Activated CD8-positive, alpha-beta T cell treated with anti-CD3 and anti-CD28 coated beads, Interleukin-2, amount 10 ng/mL, durations not matched to agents 7 days and 5 days (primary cell): ENCODE data around the gene SLC6A8. TPM values are rescaled to one million over a fixed set of nuclear protein-coding genes. Genes with fewer than 3 reads are reported as not detected.
"Not testable (repeated sequence)": the region's sequence is repeated elsewhere in the genome, so short reads cannot be mapped to it uniquely, and the experiment has no call there.

Source experiments
- ATAC-seq: fragments of 150-1000 bp; cut with Tn5 transposase; one replicate; pipeline ENCODE4 v1.10.0; 2021; ENCODE audit warnings: moderate library complexity
- CTCF ChIA-PET: fragments of 350-600 bp; sonication (Branson Sonifier 250); formaldehyde crosslinking; loops from one replicate; lab custom pipeline; 2021; ENCODE audit warnings: antibody characterized with exemption; lab: Charles Lee
- POLR2A ChIA-PET: fragments of 350-600 bp; sonication (Branson Sonifier 250); formaldehyde crosslinking; loops from one replicate; lab custom pipeline; 2021; ENCODE audit warnings: antibody characterized with exemption; lab: Charles Lee
- DNase-seq: peaks from one replicate; pipeline ENCODE4 v3.0.0-alpha.2; 2020
- H3K27ac Mint-ChIP-seq: one replicate; pipeline ENCODE4 v1.8.0; 2021; ENCODE audit warnings: mild to moderate bottlenecking, mixed read lengths
- H3K27me3 Mint-ChIP-seq: one replicate; pipeline ENCODE4 v1.8.0; 2021; ENCODE audit warnings: low read depth, mixed read lengths
- H3K36me3 Mint-ChIP-seq: one replicate; pipeline ENCODE4 v1.8.0; 2021; ENCODE audit warnings: low read depth, mixed read lengths
- H3K4me1 Mint-ChIP-seq: one replicate; pipeline ENCODE4 v1.8.0; 2021; ENCODE audit warnings: low read depth, mixed read lengths
- H3K4me3 Mint-ChIP-seq: one replicate; pipeline ENCODE4 v1.8.0; 2021; ENCODE audit warnings: mild to moderate bottlenecking, mixed read lengths
- H3K9me3 Mint-ChIP-seq: one replicate; pipeline ENCODE4 v1.8.0; 2022; ENCODE audit warnings: mixed read lengths; ENCODE audit not compliant: insufficient read depth
- total RNA-seq, 2 experiments: library from RNA; stranded (reverse); gene quantifications; one replicate each; pipeline ENCODE4 v1.2.3, GENCODE V29; 2021

Gene SLC6A8
- total RNA-seq, 2 experiments from 2014 or later, result 0.82 to 1.3 TPM

GRCh38 chrX:153699210-153699783 lies 11.6 kb downstream of the SLC6A8 start:
- H3K27ac Mint-ChIP-seq, POLR2A ChIA-PET, CTCF ChIA-PET: not testable (repeated sequence)

GRCh38 chrX:153699784-153700371 lies 12.2 kb downstream of the SLC6A8 start:
- DNase-seq, H3K4me3 Mint-ChIP-seq, H3K4me1 Mint-ChIP-seq, H3K27me3 Mint-ChIP-seq, ATAC-seq, H3K9me3 Mint-ChIP-seq, H3K27ac Mint-ChIP-seq, POLR2A ChIA-PET, CTCF ChIA-PET: not testable (repeated sequence)
- H3K36me3 Mint-ChIP-seq, result peaks cover 17% of the 10 kb centered on the region

More at GRCh38 chrX:153699210-153699783, 11.6 kb downstream of the SLC6A8 start:
- ATAC-seq, H3K4me1 Mint-ChIP-seq, H3K9me3 Mint-ChIP-seq, H3K27me3 Mint-ChIP-seq, DNase-seq, H3K4me3 Mint-ChIP-seq: not testable (repeated sequence)
- peaks cover 15% of the 10 kb centered on the region for H3K36me3 Mint-ChIP-seq

- Mint-ChIP-seq H3K4me3 (no peak overlapping the region), H3K36me3 (peaks cover 17% of the 10 kb centered on the region), H3K4me1 (no peaks in the 10 kb centered on the region), H3K27me3 (no peaks in the 10 kb centered on the region), H3K9me3 (no peaks in the 10 kb centered on the region), H3K27ac (no peak overlapping the region)
- no peak for DNase-seq
- no peak for ATAC-seq
- POLR2A ChIA-PET, result no interaction called here
- CTCF ChIA-PET, result no interaction called here
These were observed 12.7 kb downstream of the SLC6A8 start for GRCh38 chrX:153700376-153700945.

- ChIA-PET CTCF (no interaction called here), POLR2A (no interaction called here)
- Mint-ChIP-seq H3K27ac (no peak overlapping the region), H3K27me3 (no peaks in the 10 kb centered on the region), H3K4me1 (no peaks in the 10 kb centered on the region), H3K36me3 (peaks cover 17% of the 10 kb centered on the region), H3K4me3 (no peak overlapping the region), H3K9me3 (no peaks in the 10 kb centered on the region)
- DNase-seq, result no peak
- no peak for ATAC-seq
These were observed 13.2 kb downstream of the SLC6A8 start for GRCh38 chrX:153700967-153701366.

DNA sequence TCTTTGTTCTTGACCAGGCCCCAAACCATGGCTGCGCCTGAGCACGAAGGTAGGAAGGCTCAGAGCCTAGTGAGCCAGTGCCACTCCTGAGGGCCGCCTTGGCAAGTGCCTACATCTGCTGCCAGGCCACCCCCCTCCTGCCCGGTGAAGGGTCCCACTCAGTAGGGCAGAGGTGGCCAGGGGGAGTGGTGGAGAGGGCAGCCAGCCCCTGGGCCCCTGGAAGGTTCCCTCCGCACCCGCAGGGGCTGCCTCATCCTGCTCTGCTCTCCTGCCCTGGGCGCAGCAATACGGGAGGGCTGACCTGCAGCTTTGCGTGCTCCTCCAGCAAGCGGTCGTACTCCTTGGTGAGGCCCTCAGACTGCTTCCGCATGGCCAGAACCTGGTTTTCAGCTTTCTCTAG lies 14.0 kb downstream of the SLC6A8 start:
- DNase-seq (no peak), ATAC-seq (no peak)
- ChIA-PET CTCF (no interaction called here), POLR2A (no interaction called here)
- Mint-ChIP-seq H3K36me3 (peaks cover 20% of the 10 kb centered on the region), H3K9me3 (no peaks in the 10 kb centered on the region), H3K4me1 (no peaks in the 10 kb centered on the region), H3K4me3 (no peak overlapping the region), H3K27me3 (no peaks in the 10 kb centered on the region), H3K27ac (no peak overlapping the region)

DNA sequence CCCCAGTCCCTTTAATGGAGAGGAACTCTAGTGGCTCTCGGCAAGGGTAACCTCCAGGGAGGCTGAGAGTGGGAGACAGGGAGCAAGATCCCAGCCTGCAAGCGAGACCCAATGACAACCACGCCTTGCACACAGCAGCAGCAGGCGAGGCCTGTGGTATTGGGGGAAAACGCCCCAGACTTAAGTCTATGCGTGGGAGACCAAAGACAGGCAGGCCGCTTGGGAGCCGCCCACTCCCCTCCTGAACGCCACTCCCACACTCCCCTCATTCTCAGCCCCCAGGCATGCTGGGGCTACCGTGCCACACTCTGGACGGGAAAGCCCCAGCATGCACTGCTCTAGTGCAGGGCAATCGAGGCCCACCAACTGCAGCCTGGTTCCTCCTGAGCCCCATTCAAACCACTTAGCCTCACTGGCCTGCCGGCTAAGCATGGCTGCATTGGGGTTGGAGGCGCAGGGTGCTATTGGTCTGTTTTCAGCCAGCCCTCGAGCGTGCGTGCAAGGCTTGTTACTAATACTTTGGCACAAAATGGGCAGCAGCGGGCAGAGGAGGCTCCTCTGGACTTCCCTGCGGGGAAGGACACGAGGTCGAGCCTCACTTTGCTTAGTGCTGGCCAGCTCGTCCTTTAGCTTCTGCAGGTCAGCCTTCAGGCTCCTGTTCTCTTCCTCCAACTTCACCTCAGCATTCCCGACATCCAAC lies 14.8 kb downstream of the SLC6A8 start:
- H3K36me3 Mint-ChIP-seq, result peaks cover 15% of the 10 kb centered on the region
- no peaks in the 10 kb centered on the region for H3K4me1 Mint-ChIP-seq

GRCh38 chrX:153703036-153703370 lies 15.3 kb downstream of the SLC6A8 start:
- Mint-ChIP-seq H3K4me3 (no peak overlapping the region), H3K9me3 (no peaks in the 10 kb centered on the region), H3K36me3 (peaks cover 14% of the 10 kb centered on the region), H3K27ac (no peak overlapping the region), H3K27me3 (no peaks in the 10 kb centered on the region), H3K4me1 (no peaks in the 10 kb centered on the region)
- DNase-seq, result no peak
- ATAC-seq, result no peak
- ChIA-PET CTCF (no interaction called here), POLR2A (no interaction called here)

More for the DNA sequence above, 14.8 kb downstream of the SLC6A8 start:
- Mint-ChIP-seq H3K27ac (no peak overlapping the region), H3K9me3 (no peaks in the 10 kb centered on the region), H3K27me3 (no peaks in the 10 kb centered on the region), H3K4me3 (no peak overlapping the region)
- ATAC-seq, result no peak
- ChIA-PET CTCF (no interaction called here), POLR2A (no interaction called here)
- no peak for DNase-seq

DNA sequence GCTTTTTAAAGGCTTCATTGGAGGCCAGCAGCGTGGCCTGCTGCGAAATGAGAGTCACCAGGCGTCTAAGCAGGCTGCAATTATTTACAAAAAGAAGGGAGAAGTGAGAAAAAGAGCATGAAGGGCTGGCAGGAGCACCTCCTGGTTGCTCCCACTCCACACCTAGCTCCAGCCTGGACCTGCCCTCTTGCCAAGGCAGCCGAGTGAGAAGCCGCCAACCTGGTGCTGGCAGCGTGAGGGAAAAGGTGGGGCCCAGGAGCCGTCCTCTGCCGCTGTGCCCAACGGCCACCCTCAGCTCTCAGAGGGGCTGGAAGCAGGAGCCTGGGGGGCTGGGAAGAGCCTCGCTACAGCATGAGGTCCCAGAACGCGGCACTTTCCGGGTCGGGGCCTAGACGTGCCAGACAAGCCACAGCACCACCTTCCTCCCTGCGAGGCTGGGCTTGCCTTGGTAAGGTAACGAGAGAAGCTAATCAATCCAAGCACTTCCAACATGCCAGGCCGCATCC lies 16.3 kb downstream of the SLC6A8 start:
- peaks cover 17% of the 10 kb centered on the region for H3K36me3 Mint-ChIP-seq

GRCh38 chrX:153704631-153705402 lies 17.1 kb downstream of the SLC6A8 start:
- CTCF ChIA-PET, H3K27ac Mint-ChIP-seq, POLR2A ChIA-PET, H3K4me1 Mint-ChIP-seq, H3K27me3 Mint-ChIP-seq, H3K9me3 Mint-ChIP-seq, H3K4me3 Mint-ChIP-seq, DNase-seq, ATAC-seq: not testable (repeated sequence)
- H3K36me3 Mint-ChIP-seq, result peaks cover 17% of the 10 kb centered on the region

More for the DNA sequence above, 16.3 kb downstream of the SLC6A8 start:
- DNase-seq, result no peak
- H3K9me3 Mint-ChIP-seq, result no peaks in the 10 kb centered on the region
- H3K27me3 Mint-ChIP-seq, result no peaks in the 10 kb centered on the region
- no peak overlapping the region for H3K27ac Mint-ChIP-seq
- CTCF ChIA-PET, result no interaction called here
- ATAC-seq, result no peak
- POLR2A ChIA-PET, result no interaction called here
- H3K4me3 Mint-ChIP-seq, result no peak overlapping the region
- H3K4me1 Mint-ChIP-seq, result peaks cover 5% of the 10 kb centered on the region

DNA sequence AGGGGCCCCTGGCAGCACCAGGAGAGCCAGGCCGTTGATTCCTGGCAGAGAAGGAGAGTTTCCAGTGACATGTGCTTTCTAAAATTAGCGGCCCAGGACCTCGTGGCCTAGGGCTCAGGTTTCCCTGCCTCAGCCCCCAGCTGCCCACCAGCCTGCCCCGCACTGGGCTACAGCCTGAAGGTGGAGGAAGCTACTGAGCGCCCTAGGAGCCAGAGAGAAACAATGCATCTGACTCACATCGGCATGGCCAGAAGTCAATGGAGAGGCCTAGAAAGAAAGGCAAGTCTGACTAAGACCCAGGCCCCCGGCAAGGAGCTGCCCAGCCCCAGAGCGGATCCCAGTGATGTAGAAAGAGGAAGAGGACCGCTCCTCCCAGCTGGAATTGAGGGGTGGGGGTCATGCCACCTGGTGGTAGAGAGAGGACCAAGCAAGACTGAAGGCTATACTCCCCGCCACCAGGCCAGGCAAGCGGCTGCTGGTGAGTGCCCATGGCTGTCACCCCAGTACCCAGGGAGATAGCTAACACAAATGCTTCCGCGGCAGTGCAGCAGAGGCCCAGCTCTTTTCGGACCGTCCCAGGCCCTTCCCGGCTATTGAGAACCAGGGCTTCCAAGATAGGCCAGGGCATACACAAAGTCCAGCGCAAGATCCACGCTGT lies 17.8 kb downstream of the SLC6A8 start:
- H3K9me3 Mint-ChIP-seq, H3K4me1 Mint-ChIP-seq, CTCF ChIA-PET, ATAC-seq, H3K27me3 Mint-ChIP-seq, POLR2A ChIA-PET, H3K4me3 Mint-ChIP-seq, H3K27ac Mint-ChIP-seq, DNase-seq: not testable (repeated sequence)
- H3K36me3 Mint-ChIP-seq, result peaks cover 15% of the 10 kb centered on the region

DNA sequence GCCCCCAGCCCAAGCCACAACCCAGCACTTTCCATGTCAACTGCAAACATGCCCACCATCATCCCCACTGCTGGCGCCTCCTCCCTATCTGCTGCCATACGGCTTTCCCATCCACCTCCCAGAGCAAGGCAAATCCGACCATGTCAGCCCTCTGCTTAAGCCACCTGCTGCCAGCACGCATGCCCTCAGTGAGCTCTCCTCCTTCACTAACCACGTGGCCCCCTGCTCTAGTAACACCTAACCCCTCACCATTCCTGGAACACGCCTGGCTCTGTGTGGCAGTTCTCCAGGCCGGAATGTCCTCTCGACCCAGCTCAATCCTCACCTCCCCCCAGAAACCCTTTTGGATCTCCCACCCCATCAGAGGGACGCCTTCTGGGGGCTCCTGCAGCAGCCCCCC lies 19.1 kb downstream of the SLC6A8 start:
- ATAC-seq, result no peak
- Mint-ChIP-seq H3K36me3 (peaks cover 19% of the 10 kb centered on the region), H3K4me1 (peaks cover 5% of the 10 kb centered on the region), H3K4me3 (no peak overlapping the region), H3K27ac (no peak overlapping the region), H3K9me3 (no peaks in the 10 kb centered on the region), H3K27me3 (no peaks in the 10 kb centered on the region)
- ChIA-PET POLR2A (no interaction called here), CTCF (no interaction called here)
- no peak for DNase-seq
